ENCODE measurements around the gene ABCA4. TPM values are rescaled to one million over a fixed set of nuclear protein-coding genes. Genes with fewer than 3 reads are reported as not detected.

The ABCA4 gene
- total RNA-seq, 2 donors from 2014 or later: under 0.01 TPM

- ATAC-seq (peak; percentile 88), DNase-seq (peak; percentile 31 to 85 (median 76))
- Histone ChIP-seq H3K36me3 (replicated peaks in 1 of 2; ENCODE audit: insufficient read depth in 1 of 2, low read depth in 2 of 2) (no peaks in the 10 kb centered on the region), H3K27me3 (no peaks in the 10 kb centered on the region), H3K9me3 (no peaks in the 10 kb centered on the region), H3K4me1 (peaks cover 18% of the 10 kb centered on the region), H3K27ac (peak overlapping the region; percentile 29 to 77 (median 65)), H3K4me3 (no peak overlapping the region)
- TF ChIP-seq CTCF (IDR thresholded peaks at IDR 0.05) (no peak), POLR2A (IDR thresholded peaks at IDR 0.05) (no peak)
- WGBS, 2 donors: 9 to 15% methylated on average over 4 of the region's 4 CpGs
- intact Hi-C loops (cut with DNase I): no loop called here
Measured at GRCh38 chr1:93979718-93980319, 141.1 kb downstream of the ABCA4 start.

- H3K9me3 ChIP-seq: no peaks in the 10 kb centered on the region
- WGBS, 2 donors: 71 to 76% methylated on average over 7 of the region's 7 CpGs
- H3K27me3 ChIP-seq: no peaks in the 10 kb centered on the region
- DNase-seq (no peak), ATAC-seq (peak; percentile 8)
- no peak for TF ChIP-seq CTCF (IDR thresholded peaks at IDR 0.05)
- no peak for TF ChIP-seq POLR2A (IDR thresholded peaks at IDR 0.05)
- intact Hi-C loops (cut with DNase I): no loop called here
- peak overlapping the region in 3 of 4 donors; percentile 65 to 77 (median 65) for H3K27ac ChIP-seq
- H3K4me1 ChIP-seq: peaks cover 18% of the 10 kb centered on the region
- no peaks in the 10 kb centered on the region for H3K36me3 ChIP-seq (replicated peaks in 1 of 2; ENCODE audit: insufficient read depth in 1 of 2, low read depth in 2 of 2)
- H3K4me3 ChIP-seq: no peak overlapping the region
Measured at GRCh38 chr1:93979040-93979717, 141.8 kb downstream of the ABCA4 start.

GRCh38 chr1:93977598-93977945, 143.4 kb downstream of the ABCA4 start:
- H3K27me3 ChIP-seq: no peaks in the 10 kb centered on the region
- 74 to 77% methylated on average over 1 of the region's 1 CpG for WGBS, 2 donors

GRCh38 chr1:93976711-93977597, 144.0 kb downstream of the ABCA4 start:
- no peak for ATAC-seq

More at GRCh38 chr1:93977598-93977945, 143.4 kb downstream of the ABCA4 start:
- H3K4me1 ChIP-seq: peaks cover 18% of the 10 kb centered on the region
- H3K4me3 ChIP-seq: no peak overlapping the region
- intact Hi-C loops (cut with DNase I): no loop called here
- DNase-seq (no peak), ATAC-seq (no peak)
- H3K36me3 ChIP-seq (replicated peaks in 1 of 2; ENCODE audit: insufficient read depth in 1 of 2, low read depth in 2 of 2): no peaks in the 10 kb centered on the region
- TF ChIP-seq POLR2A (IDR thresholded peaks at IDR 0.05) (no peak), CTCF (IDR thresholded peaks at IDR 0.05) (no peak)
- H3K9me3 ChIP-seq: no peaks in the 10 kb centered on the region
- no peak overlapping the region for H3K27ac ChIP-seq

More at GRCh38 chr1:93976711-93977597, 144.0 kb downstream of the ABCA4 start:
- DNase-seq: no peak
- Histone ChIP-seq H3K4me1 (peaks cover 18% of the 10 kb centered on the region), H3K4me3 (no peak overlapping the region), H3K27me3 (no peaks in the 10 kb centered on the region), H3K36me3 (replicated peaks in 1 of 2; ENCODE audit: insufficient read depth in 1 of 2, low read depth in 2 of 2) (no peaks in the 10 kb centered on the region), H3K9me3 (no peaks in the 10 kb centered on the region), H3K27ac (no peak overlapping the region)
- TF ChIP-seq CTCF (IDR thresholded peaks at IDR 0.05) (no peak), POLR2A (IDR thresholded peaks at IDR 0.05) (no peak)
- intact Hi-C loops (cut with DNase I): no loop called here
